ENCODE measurements around the gene OR2G3.

Gene OR2G3

DNA sequence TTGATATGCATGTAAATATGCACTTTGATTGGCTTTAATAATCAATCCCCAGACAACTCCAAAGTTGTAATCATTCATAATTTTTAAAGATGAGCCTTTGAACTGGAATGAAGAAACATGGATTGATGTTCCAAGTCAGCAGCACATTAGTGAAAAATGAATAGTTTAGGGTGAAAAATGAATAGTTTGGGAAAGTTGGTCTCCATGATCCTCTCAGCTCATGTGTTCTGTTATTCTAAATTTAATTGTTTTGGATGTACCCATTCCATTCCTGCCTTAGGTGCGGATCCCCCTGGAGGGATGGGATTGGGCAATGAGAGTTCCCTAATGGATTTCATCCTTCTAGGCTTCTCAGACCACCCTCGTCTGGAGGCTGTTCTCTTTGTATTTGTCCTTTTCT lies at the start of gene OR2G3:
TSS of gene OR2G3 (plus strand) at position 301 of the 400 bp plus-strand sequence. CDS start at position 301, 0 bp downstream.
- DNase-seq = no peak

GRCh38 chr1:247557926-247558674 lies 47.3 kb upstream of the OR2G3 start:
- no peak for DNase-seq

DNA sequence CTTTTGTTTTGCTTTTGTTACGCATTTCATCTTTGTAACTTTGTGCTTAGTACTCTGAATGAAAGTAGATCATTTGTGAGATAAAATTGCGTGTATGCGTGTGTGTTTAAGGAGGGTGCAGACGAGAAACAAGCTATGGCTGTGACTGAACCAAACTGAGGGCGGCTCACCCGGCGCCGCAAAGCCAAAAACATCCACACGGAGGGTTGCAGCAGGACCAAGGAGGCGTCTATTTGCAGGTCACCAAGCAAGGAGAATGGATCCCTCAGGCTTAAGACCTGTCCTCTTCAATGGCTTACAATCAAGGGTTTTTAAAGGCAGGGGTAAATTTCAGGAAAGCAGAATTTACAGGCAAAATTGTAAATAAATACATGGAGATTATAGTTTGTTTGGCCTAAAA lies 43.7 kb upstream of the OR2G3 start:
- no peak for DNase-seq

GRCh38 chr1:247562198-247562597 lies 43.2 kb upstream of the OR2G3 start:
- no peak for DNase-seq

DNA sequence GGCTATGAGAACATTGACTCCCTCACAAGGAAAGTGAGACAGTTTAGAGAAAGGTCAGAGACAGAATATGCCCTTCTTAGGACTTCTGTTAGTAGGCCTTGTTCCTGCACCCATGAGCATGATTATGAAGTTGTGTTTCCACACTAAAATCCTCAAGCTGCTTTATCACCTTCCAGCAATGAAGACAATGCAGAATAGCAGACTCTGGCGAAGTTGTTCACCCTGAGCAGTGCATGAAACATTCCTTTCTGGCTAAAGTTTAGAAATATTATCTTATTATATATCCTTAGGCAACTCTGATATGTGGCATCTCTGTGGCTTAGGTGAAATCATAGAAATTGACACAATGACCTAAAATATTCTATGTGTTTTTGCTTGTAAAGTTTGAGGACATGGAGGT lies 31.1 kb upstream of the OR2G3 start:
- no peak for DNase-seq

DNA sequence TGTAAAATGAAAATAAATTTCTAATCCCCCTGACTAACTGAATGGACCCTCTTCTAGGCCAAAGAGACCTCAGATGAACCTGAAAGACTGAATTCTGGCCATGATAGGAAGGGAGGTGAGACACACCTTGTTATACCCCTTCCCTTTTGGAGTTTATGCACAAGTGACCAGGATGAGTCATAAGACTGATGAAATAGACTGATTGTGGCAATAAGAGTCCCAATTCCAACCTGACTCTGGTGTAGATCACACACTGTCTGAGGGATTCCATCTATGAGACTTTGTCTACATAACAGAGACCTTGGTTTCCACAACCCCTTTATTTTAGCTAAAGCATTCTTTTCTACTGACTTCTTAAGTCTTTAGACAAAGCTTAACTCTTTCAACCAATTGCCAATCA lies 30.7 kb upstream of the OR2G3 start:
- no peak for DNase-seq

DNA sequence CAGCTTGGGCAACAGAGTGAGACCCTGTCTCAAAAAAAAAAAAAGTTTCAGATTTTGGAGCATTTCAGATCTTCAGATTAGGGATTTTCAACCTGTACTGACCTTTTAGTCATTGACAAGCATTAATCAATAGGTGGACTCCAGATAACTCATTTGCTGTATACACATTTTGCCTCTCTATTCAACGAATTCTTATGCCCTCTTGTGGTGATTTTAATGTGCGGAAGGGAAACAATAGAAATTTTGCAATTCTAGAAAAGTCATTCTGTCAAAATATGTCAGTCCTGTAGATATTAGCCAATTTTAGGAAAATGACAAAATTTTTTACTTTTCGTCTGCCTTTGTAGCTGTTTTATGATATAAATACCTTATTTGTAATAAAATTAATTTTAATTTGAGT lies 28.9 kb upstream of the OR2G3 start:
- DNase-seq = peak; percentile 48

GRCh38 chr1:247578946-247579460 lies 26.4 kb upstream of the OR2G3 start:
- no peak for DNase-seq

DNA sequence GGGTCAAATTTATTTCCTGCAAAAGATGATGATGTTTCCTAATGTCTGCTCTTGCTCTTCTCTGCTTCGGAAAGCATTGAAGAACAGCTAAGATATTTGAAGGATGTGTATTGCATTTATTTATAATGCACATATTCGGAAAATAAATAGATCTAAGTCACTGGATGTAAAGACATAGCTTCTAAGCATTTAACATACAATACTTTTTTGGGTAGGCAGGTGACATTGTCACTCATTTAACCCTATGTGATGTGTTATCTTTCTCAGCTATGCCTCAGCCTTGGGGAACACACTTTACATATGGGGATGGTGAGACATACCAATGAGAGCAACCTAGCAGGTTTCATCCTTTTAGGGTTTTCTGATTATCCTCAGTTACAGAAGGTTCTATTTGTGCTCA lies 17.3 kb upstream of the OR2G3 start, which contains the start of gene OR2G2:
TSS of gene OR2G2 (plus strand) at position 301 of the 400 bp plus-strand sequence. CDS start at position 301, 0 bp downstream.
- DNase-seq = no peak

GRCh38 chr1:247613405-247613804 lies 8.0 kb downstream of the OR2G3 start:
- no peak for DNase-seq

GRCh38 chr1:247614625-247615024 lies 9.2 kb downstream of the OR2G3 start:
- no peak for DNase-seq

DNA sequence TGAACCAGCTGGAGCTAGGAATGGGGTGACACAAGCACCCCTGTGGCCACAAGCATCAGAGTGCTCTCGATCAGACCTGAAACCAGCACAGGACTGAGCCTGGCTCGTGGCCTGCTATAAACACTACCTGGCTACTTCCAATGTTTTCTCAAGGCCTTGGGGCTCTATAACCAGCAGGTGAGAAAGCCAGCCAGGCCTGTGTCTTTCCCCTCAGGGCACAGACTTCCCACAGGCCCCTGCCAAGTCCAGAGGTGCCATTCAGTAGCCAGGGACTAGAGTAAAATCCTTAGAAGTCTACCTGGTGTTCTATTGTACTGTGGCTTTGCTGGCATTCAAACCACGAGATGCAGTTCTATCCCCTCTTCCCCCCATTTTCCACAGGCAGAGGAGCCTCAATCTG lies 22.6 kb downstream of the OR2G3 start:
- DNase-seq = no peak

- no peak for DNase-seq
These were observed 32.6 kb downstream of the OR2G3 start for GRCh38 chr1:247638011-247638410.

DNA sequence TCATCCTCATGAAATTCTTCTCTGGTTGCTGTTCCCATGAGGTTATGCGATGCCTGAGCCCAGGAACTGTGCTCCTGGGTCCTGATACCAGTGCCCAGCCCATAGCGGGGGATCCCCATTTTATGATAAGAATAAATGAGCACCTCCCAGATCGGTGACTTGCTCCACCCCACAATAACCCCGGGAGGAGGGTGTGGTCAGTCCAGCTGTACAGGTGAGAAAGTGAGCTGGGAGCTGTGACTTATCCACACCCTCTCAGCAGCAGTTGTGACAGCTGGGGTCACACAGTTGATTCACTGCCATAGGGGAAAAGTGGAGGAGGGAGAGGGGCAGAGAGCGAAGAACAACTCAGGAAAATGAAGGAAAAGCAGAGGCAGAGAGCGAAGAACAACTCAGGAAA lies 33.4 kb downstream of the OR2G3 start:
- no peak for DNase-seq

DNA sequence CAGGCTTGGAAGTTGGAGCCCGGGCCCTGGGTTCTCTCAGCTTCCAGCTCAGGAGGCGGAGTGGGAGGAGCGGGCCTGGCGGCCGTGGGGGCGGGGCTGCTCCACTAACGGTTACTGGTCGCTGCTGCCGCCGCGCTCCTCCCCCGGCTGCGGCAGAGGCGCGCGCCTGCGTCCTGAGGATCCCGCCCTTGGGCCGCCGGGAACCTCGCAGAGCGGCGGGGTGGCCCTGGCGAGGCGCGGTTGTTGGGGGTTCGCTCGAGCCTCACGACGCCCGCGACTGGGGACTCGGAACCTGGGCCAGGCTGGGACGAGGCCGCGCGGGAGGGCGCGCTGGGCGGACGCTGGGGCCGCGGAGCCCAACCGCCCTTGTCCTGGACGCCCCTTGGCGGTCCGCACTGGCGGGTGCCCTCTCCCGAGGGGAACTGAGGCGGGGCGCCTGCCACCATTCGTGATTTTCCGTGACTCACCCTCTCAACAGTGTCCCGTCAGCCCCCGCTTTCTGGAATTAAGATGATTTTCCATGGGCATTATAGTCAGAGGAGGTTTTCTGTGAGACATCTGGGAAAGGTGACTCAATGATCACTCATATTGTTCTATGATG lies 34.1 kb downstream of the OR2G3 start:
- peak; percentile 39 for DNase-seq

DNA sequence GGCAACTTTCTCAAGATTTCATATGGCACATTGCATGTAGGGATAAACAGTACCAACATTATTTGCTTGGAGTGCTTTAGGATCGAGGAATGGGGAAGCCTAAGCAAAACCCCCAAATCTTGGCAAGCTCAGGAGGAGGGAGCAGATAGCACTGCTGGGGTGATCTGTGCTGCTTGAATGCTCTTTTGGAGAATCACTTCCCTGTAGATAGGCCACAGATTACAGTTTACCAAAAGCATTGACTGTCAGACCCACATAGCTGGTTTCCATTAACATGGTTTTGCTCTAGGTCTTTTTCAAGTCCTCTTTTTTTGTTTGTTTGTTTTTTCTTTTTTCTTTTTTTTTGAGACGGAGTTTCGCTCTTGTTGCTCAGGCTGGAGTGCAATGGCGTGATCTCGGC lies 37.4 kb downstream of the OR2G3 start:
- no peak for DNase-seq

- peak; percentile 72 for DNase-seq
These were observed 41.5 kb downstream of the OR2G3 start for GRCh38 chr1:247646867-247647266.

GRCh38 chr1:247647864-247648263 lies 42.5 kb downstream of the OR2G3 start:
- peak; percentile 81 for DNase-seq

GRCh38 chr1:247653040-247653439 lies 47.7 kb downstream of the OR2G3 start:
- DNase-seq = no peak
